HG03460 (cell line): ENCODE data around the gene ZNF439.
"Not testable (repeated sequence)": the region's sequence is repeated elsewhere in the genome, so short reads cannot be mapped to it uniquely, and the experiment has no call there.

Source experiments
- ATAC-seq: cut with Tn5 transposase; IDR thresholded peaks from one replicate; pipeline ENCODE4 v1.9.1; 2021; ENCODE audit not compliant: unreplicated experiment

The ZNF439 gene

DNA sequence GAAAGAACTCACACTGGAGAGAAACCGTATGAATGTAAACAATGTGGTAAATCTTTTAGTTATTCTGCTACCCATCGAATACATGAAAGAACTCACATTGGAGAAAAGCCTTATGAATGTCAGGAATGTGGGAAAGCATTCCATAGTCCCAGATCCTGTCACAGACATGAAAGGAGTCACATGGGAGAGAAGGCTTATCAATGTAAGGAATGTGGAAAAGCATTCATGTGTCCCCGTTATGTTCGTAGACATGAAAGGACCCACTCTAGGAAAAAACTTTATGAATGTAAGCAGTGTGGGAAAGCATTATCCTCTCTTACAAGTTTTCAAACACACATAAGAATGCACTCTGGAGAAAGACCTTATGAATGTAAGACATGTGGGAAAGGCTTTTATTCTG lies 19.2 kb downstream of the ZNF439 start:
- not testable (repeated sequence) for ATAC-seq

DNA sequence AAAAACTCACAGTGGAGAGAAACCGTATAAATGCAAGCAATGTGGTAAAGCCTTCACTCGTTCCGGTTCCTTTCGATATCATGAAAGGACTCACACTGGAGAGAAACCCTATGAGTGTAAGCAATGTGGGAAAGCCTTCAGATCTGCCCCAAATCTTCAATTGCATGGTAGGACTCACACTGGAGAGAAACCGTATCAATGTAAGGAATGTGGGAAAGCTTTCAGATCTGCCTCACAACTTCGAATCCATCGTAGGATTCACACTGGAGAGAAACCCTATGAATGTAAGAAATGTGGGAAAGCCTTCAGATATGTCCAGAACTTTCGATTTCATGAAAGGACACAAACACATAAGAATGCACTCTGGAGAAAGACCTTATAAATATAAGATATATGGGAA lies 19.7 kb downstream of the ZNF439 start:
- ATAC-seq, result no peak

DNA sequence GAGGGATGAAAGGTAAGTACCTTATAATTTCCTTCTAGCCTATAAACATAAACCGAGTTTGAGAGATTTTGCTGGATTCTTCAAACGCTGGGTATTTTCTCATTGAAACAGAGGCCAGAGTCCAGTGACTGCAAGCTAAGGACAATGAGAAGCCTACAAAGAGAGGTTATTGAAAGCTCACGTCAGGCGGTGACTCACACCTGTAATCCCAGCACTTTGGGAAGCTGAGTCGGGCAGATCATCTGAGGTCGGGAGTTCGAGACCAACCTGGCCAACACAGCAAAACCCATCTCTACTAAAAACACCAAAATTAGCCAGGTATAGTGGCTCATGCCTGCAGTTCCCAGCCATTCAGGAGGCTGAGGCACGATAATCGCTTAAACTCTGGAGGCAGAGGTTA lies 24.1 kb downstream of the ZNF439 start:
- ATAC-seq, result no peak

DNA sequence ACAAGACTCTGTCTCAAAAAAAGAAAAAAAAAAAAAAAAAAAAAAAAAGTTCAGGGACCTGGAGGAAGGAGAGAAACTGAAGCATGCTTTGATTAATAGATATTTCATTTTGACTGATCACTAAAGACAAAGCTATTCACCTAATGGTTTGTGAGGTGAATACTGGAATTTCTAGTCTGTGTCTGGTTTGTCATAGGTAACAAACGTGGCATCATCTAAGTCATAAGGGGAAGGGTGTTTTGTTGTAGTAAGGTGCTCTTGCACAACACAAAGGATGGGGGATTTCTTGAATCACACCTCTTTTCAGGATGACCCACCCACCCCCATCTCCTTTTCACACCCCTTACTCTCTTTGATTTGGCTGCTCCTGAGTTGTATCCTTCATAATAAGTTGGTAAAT lies 25.2 kb downstream of the ZNF439 start:
- no peak for ATAC-seq

DNA sequence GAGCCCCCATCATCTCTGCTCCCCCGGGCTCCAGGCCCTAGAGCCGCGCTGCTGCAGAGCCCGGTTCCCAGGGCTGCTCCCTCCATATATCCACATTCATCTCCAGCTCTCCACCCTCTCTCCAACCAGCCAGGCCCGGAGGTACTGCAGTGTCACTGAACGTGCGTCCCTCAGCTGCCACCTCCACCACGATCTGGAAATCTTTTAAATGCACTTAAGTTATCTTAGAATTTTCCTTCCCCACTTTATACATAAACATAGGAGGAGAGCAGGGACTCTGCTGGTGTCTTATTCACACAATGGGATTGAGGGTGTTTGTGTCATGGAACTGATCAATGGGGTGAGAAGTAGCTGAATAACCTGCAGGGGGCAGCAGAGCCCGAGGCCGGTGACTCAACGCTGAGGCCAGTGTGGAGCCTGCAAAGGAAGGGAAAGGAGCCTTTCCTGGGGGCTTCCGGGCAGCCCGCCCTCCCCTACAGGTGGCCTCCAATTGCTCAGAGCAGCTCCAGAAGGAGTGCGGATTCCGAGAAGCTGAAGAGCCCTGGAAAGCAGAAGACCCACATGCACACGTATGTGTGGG lies 31.3 kb downstream of the ZNF439 start:
- not testable (repeated sequence) for ATAC-seq

DNA sequence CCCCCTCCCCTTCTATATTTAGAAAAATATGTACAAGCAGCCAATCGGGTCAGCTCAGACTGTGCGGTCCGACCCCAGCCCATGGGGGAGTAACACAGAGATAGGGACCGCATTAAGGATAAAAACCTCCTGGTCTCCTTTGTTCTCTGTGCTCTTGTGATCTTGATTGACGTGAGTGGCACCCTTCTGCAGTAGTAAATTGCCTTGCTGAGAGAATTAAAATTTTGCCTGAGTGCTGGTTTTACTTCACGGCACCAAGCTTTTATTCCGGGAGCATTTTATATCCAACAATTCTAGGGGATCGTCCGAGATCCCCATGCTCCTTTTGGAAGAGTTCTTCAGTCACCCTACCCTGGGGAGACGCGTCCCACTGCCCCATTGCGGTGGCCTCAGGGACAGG lies 32.1 kb downstream of the ZNF439 start:
- no peak for ATAC-seq

DNA sequence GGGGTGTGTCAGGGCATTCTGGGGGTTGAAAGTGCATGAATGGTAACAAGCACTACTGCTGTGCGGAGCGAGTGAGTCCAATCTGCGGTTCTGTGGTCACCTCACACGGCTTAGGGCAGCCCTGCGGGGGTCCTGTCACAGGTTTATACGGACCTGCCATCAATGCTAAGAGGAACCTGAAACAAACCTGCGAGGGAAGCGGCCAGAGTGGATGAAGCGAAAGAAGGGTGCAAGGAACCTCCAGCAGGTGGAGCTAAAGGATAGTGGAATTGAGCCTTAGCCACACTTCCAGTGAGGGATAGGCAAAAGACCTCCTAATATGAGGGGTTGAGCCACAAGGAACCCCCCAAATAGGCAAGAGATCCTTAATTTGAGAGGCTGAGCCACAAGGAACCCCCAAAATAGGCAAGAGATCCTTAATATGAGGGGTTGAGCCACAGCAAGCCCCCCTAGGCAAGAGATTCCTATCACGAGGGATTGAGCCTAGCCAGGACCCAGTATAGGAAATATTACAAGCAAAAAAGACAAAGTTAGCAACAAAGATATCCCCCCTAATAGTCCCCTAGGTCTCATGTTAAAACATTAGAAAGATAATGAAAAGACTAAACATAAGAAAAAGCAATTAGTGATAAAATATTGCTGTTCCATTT lies 32.8 kb downstream of the ZNF439 start:
- no peak for ATAC-seq

DNA sequence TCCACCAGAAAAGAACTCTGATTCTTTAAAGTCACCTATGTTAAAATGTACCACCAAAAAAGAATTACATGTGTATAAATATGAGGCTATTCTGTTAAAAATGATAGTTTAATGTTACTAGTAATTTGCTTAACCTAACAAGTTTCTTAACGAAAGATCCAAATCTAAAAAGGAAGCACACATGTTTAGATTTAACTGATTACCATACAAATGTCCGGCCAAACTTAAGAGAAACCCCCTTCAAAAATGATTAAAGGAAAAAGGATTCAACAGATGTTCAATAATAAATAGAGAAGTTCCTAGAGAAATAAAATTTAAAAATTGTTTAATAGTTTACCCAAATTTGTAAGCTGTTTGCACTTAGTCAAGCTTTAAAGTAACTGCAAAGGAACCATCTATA lies 34.1 kb downstream of the ZNF439 start:
- no peak for ATAC-seq

DNA sequence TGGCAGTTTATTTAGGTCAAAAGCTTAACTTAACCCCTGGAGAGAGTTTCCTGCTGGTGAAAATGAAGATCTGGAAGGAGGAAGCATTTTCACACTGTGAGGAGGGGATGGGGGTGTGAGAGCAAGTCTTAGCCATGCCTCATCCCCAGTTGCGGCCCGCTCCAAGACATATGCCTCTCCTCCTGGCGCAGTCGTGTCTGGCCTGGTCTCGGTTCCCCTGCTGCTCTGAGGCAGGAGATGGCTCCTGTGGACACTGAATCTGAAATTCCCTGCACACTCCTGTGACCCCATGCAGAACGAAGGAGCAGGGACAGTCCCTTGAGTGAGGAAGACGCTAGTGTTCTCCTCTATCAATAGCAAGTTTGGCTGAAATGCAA lies 38.7 kb downstream of the ZNF439 start:
- ATAC-seq, result no peak

DNA sequence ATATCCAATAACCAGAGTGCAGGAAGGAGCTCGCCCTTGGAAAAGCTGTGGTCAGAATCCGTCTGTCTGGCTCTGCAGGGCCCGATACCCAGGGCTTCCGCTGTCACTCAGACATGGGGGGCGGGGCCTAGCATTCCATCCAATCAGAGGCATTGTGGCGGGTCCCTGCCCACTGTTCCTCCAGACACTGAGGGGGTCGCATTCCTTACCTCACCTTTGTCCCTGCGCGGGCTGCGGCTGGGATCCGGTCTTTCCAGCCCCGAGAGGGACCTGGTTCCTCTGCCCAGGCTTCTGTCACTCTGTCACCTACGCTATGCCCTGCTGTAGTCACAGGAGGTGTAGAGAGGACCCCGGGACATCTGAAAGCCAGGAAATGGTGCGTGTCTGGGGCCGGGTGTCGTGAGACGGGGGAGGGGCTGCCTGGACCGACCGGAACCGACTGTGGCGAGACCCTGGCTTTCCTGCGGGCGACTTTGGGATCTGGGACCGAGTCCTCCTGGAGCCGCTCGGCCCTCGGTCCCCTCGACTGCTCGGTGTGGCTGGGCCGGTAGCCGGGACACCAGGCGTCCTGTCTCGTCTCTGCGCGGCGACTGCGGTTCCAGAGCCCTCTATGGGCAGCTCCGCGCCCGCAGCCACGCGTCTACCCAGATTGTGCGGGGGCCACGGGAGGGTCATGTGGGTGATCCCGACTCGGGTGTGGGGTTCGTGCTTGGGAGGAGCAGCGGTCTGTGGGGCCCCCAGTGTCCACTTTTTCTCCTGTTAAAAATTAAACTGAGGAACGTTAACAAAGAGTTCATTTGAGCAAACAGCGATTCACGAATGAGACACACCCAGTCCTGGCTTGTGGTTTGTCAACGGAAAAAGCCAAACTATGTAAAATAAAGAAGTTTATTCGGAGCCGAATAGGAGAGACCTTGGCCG lies 39.3 kb downstream of the ZNF439 start, which contains the start of gene ZNF69:
TSS of gene ZNF69 (plus strand) at position 172 of the 921 bp plus-strand sequence. CDS start at position 314, 142 bp downstream.
- peak; percentile 77 for ATAC-seq

DNA sequence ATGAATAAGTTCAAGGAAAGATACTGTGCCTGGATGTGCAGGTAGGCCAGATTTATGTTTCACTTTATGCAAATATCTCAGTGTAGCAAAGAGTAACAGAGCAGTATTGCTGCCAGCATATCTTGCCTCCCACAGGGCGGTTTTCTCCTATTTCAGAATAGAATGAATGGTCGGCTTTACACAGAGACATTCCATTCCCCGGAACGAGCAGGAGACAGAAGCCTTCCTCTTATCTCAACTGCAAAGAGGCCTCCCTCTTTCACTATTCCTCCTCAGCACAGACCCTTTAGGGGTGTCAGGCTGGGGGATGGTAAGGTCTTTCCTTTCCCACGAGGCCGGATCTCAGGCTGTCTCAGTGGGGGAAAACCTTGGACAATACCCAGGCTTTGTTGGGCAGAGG lies 41.4 kb downstream of the ZNF439 start:
- not testable (repeated sequence) for ATAC-seq

DNA sequence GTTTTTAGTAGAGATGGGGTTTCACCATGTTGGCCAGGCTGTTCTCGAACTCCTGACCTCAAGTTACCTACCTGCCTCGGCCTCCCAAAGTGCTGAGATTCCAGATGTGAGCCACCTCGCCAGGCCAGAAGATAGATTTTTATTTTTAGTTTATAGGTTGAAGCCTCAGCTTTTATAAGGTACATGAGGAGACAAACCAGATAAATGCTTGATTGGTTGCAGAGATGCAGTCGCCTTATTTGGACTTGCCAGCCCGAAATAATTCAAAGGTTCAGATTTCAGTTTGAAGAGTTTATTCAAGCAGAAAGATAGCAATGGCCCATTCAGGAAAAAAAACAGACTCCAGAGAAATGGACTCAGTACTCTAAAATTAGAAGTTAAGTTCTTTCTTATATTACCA lies 42.1 kb downstream of the ZNF439 start:
- no peak for ATAC-seq

DNA sequence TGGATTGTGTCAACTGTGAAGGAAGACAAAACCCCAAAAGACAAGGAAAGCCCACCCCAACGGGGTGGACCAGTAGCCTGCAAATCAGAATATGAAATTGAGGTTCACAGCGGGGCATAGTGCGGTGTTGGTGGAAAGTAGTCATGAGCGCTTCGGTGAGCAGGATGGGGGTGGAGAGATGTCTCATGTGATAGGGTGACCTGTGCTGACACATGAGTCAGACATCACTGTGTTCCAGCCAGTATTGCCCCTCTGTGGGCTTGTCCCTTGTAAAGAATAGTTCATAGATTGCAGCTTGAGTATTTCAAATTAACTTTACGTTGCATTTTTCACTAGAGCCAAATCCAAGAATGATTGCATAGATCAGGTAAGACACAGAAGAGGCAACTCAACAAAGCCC lies 46.3 kb downstream of the ZNF439 start:
- no peak for ATAC-seq

DNA sequence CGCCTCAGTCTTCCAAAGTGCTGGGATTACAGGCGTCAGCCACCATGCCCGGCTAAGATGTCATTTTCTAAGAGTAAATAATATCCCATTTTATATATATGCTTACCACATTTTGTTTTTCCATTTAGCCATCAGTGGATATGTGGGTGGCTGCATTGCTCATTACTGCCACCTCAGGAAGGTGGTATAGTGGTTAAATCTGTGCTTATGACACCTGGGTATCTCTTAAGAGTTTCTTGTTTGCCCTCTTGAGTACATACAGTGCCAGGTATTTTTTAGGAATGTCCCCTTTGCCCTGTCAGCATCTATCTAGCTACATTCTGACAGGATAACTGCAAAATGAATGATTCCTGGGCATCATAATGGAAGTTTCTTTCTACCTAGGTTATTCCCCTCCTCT lies 53.7 kb downstream of the ZNF439 start:
- ATAC-seq, result no peak

DNA sequence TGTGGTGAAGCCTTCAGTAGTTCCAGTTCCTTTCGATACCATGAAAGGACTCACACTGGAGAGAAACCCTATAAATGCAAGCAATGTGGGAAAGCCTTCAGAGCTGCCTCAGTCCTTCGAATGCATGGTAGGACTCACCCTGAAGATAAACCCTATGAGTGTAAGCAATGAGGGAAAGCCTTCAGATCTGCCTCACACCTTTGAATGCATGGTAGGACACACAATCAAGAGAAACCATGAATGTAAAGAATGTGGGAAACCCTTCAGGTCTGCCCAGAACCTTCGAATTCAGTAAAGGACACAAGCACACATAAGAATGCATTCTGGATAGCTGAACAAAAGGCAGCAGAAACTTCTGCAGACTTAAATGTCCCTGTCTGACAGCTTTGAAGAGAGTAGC lies 57.4 kb downstream of the ZNF439 start:
- ATAC-seq, result no peak

DNA sequence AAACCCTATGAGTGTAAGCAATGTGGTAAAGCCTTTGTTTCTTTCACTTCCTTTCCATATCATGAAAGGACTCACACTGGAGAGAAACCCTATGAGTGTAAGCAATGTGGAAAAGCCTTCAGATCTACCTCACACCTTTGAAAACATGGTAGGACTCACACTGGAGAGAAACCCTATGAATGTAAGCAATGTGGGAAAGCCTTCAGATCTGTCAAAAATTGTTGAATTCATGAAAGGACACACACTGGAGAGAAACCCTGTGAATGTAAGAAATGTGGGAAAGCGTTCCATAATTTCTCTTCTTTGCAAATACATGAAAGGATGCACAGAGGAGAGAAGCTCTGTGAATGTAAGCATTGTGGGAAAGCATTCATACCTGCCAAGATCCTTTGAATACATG lies 63.4 kb downstream of the ZNF439 start:
- ATAC-seq, result not testable (repeated sequence)

DNA sequence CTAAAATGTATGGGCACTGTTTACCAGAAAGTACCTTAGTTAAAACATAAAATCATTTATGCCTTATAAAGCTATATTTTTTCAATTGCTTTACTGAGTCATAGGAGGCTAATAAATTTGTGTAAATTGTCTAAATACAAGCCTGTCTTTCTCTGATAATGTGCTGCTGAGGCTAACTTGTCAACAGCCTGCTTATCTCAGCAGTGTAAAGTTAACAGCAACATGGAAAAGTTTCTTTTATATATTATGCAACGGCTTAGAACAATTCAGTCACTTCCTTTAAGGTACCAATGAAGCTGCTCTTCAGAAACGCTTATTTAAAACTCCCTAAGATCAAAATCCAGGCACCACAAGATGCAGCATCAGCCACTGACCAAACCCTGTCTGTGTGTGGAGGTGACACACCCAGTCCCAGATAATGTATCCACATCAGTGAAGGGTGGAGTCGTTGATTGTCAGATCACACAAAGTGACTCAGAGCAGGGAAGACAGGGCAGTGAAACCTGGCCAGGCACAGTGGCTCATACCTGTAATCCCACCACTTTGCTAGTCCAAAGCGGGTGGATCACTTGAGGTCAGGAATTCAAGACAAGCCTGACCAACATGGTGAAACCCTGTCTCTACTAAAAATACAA lies 66.0 kb downstream of the ZNF439 start:
- ATAC-seq, result not testable (repeated sequence)
